SK-N-SH treated with all-trans-retinoic acid at 6 μM for 48 hours (cell line): ENCODE data around the gene SDHA.

Source experiments
- CREB5 ChIP-seq: fragments of 250-450 bp; sonication (Bioruptor Pico); IDR thresholded peaks from 2 replicates; pipeline ENCODE4 v1.5.1; 2020; ENCODE audit warnings: low read depth, mild to moderate bottlenecking, moderate library complexity
- ESRRG ChIP-seq: fragments of 250-450 bp; sonication (Bioruptor Pico); IDR thresholded peaks from 2 replicates; pipeline ENCODE4 v1.6.1; 2021; ENCODE audit warnings: mild to moderate bottlenecking
- ISL1 ChIP-seq: fragments of 250-450 bp; sonication (Bioruptor Pico); IDR thresholded peaks from 2 replicates; pipeline ENCODE4 v2.1.2; 2022; ENCODE audit warnings: mild to moderate bottlenecking, moderate library complexity
- OSR1 ChIP-seq: fragments of 250-450 bp; sonication (Bioruptor Pico); IDR thresholded peaks from 2 replicates; pipeline ENCODE4 v1.8.0; 2022; ENCODE audit warnings: moderate library complexity, mild to moderate bottlenecking, inconsistent platforms
- RARB ChIP-seq: fragments of 250-450 bp; sonication (Bioruptor Pico); IDR thresholded peaks from 2 replicates; pipeline ENCODE4 v1.8.0; 2021; ENCODE audit warnings: mild to moderate bottlenecking, moderate library complexity
- ZC3H10 ChIP-seq: fragments of 250-450 bp; sonication (Bioruptor Pico); IDR thresholded peaks from 2 replicates; pipeline ENCODE4 v1.5.1; 2021; ENCODE audit warnings: mild to moderate bottlenecking, moderate library complexity
- ZFP30 ChIP-seq: fragments of 450-650 bp; formaldehyde crosslinking; IDR thresholded peaks from 2 replicates; pipeline ENCODE4 v1.5.0; 2022; ENCODE audit warnings: mild to moderate bottlenecking, moderate library complexity
- TF ChIP-seq, protein P1 (sequence below): fragments of 250-450 bp; sonication (Bioruptor Pico); IDR thresholded peaks from 2 replicates; pipeline ENCODE4 v1.8.0; 2020; ENCODE audit warnings: mild to moderate bottlenecking, moderate library complexity, borderline replicate concordance

- no peak for TF ChIP-seq ESRRG (CRISPR knock-in tag)
- no peak for TF ChIP-seq RARB (CRISPR knock-in tag)
- TF ChIP-seq ISL1, result no peak
- TF ChIP-seq ZC3H10, result no peak
- no peak for TF ChIP-seq CREB5 (CRISPR knock-in tag)
- TF ChIP-seq OSR1, result no peak
- TF ChIP-seq, protein P1, sequence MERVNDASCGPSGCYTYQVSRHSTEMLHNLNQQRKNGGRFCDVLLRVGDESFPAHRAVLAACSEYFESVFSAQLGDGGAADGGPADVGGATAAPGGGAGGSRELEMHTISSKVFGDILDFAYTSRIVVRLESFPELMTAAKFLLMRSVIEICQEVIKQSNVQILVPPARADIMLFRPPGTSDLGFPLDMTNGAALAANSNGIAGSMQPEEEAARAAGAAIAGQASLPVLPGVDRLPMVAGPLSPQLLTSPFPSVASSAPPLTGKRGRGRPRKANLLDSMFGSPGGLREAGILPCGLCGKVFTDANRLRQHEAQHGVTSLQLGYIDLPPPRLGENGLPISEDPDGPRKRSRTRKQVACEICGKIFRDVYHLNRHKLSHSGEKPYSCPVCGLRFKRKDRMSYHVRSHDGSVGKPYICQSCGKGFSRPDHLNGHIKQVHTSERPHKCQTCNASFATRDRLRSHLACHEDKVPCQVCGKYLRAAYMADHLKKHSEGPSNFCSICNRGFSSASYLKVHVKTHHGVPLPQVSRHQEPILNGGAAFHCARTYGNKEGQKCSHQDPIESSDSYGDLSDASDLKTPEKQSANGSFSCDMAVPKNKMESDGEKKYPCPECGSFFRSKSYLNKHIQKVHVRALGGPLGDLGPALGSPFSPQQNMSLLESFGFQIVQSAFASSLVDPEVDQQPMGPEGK, result no peak
- TF ChIP-seq ZFP30 (CRISPR knock-in tag), result no peak
Observed at GRCh38 chr5:199950-200645, 18.0 kb upstream of the SDHA start.
